Middle frontal gyrus (tissue), 1 donor: Measurements from ENCODE around the gene LRRC4B.
"Not testable (repeated sequence)": the region's sequence is repeated elsewhere in the genome, so short reads cannot be mapped to it uniquely, and the experiment has no call there.

Source experiments
- DNase-seq: peaks from one replicate; pipeline ENCODE4 v3.0.0-alpha.2; 2015; ENCODE audit warnings: low spot score; ENCODE audit errors: extremely low spot score

LRRC4B gene

DNA sequence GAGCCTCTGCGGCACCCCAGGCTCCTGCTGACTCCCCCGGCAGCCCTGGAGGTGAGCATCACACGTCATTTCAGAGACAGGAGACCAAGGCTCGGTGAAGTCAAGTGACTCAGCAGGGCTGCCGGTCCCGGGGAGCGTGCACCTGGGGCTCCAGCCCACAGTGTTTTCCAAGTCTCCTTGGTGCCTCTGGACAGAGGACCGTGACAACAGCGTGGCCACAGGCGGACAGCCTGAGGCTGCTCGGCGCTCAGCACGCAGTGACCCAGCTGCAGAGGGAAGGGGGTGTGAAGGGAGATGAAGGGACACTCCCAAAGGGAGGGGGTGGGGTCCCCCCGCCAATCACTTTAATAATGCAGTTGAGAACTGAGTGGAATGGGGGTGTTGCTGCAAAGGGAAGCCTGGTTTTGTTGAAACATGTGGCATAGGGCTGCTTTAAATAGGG, 37.0 kb downstream of the LRRC4B start:
- DNase-seq: no peak

GRCh38 chr19:50528052-50528451, 40.2 kb downstream of the LRRC4B start:
- not testable (repeated sequence) for DNase-seq

DNA sequence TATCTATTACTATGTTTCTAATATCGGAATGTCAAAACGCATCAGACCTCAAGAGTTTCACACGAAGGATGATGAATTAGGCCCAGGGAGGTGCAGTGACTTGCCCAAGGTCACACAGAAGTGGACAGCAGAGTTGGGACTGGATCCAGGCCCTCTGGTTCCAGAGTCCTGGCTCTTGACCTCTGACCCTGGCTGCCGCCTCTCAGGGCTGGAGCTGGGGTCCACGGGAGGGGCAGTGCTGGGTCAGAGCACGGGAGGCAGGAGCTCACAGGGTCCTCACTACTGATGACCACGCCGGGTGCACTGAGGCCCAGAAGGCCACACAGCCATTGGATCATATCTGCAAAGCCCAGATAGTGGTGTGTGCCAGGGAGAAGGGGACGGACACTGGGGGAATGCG, 45.4 kb downstream of the LRRC4B start:
- DNase-seq: no peak

DNA sequence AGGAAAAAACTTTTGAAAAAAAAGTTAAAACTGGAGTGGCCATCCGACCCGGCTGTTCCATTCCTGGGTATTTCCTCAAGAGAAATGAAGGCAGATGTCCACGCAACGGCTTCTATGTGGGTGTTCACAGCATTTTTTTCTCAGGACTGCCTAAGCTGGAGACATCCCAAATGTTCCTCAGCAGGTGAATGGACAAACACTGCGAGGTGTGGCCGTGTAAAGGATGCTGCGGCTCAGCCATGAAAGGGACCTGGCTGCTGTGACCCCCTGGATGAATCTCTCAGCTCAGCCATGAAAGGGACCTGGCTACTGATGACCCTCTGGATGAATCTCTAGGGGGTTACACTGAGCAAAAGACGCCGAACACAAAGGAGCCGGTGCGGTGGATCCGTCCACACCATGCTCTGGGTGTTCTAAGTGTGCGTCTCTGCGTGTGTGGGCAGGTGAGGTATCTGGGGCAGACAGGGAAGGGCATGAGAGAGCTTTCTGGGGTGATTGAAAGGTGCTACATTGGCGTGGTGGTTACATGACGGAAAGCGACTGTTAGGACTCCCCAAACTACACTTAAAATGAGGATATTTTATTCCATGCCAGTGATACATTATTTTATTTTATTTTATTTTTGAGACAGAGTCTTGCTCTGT, 47.3 kb downstream of the LRRC4B start:
- no peak for DNase-seq

DNA sequence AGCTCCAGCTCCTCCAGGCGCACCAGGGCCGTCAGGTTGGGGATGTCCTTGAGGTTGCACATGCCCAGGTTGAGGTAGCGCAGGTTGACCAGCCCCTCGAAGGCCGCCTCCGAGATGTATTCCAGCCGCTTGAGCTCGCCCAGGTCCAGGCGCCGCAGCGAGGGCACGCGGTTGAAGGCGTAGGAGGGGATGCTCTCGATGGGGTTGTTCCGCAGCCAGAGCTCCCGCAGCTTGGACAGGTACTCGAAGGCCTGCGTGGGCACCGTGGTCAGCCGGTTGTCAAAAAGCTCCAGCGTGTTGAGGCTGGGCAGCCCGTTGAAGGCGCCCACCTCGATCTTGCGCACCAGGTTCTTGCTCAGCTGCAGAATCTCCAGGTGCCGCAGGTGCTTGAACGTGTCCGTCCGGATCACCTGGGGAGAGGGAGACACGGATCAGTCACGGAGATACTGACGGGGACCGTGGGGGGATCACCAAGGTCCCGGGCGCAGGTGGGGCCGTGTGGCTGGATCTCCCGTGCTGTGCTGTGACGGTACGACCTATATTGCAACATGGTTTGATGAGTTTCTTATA, 49.1 kb downstream of the LRRC4B start:
- DNase-seq: no peak

DNA sequence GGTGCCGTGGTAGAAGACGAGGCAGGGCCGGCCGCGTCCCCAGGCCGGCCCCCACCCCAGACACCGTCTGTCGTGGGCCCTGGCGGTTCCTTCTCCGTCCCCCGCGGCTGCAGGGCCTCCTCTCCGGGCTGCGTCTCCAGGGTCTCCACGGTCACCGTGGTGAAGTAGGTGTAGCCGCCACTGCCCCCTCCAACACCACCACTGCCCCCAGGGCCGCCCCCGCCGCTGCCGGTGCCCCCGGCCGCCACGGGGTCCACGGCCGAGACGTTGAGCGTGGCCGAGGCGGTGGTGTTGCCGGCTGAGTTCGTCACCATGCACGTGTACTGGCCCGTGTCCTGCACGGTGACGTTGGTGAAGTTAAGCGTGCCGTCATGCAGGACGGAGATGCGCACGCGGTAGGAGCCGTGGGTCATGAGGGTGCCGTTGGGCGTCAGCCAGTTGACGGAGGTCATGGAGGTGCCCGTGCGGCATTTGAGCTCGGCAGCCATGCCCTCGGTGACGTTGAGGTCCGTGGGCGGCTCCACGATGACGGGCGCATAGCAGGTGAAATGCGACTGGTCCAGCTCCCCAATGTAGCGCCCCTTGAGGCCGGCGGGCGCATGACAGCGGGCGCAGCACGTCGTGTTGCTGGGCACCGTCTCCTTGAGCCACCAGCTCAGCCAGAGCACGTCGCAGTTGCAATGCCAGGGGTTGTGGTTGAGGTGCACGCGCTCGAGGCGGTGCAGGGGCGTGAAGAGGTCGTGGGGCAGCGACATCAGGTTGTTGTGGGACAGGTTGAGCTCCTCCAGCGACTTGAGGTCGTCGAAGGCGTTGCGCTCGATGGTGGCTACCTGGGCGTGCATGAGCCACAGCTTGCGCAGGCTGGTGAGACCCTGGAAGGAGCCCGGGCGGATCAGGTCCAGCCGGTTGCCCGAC, 49.9 kb downstream of the LRRC4B start:
- DNase-seq: no peak

- DNase-seq: no peak
Observed at GRCh38 chr19:50517704-50518075, 50.5 kb downstream of the LRRC4B start.

GRCh38 chr19:50516964-50517703, 51.1 kb downstream of the LRRC4B start:
- no peak for DNase-seq

DNA sequence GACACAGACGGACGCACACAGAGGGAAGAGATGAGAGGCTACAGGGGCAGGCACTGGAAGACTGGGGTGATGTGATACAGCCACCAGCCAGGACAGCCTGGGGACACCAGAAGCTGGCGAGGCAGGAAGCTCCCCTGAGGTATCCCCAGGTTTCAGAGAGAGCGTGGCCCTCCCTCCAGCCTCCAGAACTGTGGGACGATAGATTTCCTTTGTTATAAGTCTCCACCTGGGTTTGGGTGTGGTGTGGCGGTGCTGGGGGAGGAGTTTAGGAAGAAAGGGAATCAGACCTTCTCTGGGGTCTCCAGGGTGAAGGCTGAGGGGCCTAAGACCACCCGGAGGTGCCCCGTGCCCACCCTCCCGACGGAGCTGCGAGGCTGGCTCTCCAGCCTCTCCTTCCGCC, 51.8 kb downstream of the LRRC4B start:
- DNase-seq: no peak

GRCh38 chr19:50515168-50515561, 53.1 kb downstream of the LRRC4B start:
- DNase-seq: no peak

DNA sequence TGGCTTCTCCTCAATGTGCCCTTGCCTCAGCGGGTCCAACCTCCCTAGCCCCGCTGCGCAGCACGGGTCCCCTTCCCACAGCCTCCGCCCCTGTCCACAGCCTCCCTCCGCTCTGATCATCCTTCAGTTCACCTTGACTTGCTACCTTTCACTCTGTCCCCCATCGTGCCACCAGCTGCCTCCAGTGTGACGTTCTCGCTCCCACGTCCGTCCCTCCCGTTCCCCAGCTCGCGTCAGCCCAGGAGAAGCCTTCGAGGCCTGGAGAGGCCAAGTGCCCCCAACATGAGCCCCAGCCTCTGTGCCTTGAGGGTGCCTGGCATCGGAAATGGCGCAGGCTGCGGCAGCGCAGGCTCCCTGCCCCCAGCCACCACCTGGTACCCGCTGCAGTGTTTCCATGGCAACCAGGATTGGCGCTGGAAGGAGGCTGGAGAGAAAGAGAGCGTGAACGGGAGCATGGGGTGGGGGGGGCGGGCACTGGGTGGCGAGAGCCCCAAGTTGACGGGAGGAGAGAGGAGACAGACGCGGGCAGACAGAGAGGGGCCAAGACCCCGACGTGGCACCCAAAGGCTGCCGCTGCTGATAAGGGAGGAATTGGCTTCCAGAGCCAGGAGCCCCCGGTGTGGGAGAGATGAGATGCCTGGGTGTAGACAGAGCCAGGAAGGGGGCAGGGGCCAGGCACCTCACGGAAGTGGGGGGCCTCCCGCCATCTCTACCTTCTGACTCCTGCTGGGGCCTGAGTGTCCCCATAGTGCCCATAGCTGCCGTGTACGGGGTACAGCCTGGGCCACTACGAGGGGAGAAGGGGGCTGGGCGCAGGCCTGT, 53.7 kb downstream of the LRRC4B start:
- DNase-seq: peak; percentile 72

- no peak for DNase-seq
Observed at GRCh38 chr19:50513746-50514345, 54.4 kb downstream of the LRRC4B start, which contains the start of gene ASPDH. ASPDH (minus strand) TSS chr19:50513913; CDS start chr19:50513823, 90 bp downstream.

DNA sequence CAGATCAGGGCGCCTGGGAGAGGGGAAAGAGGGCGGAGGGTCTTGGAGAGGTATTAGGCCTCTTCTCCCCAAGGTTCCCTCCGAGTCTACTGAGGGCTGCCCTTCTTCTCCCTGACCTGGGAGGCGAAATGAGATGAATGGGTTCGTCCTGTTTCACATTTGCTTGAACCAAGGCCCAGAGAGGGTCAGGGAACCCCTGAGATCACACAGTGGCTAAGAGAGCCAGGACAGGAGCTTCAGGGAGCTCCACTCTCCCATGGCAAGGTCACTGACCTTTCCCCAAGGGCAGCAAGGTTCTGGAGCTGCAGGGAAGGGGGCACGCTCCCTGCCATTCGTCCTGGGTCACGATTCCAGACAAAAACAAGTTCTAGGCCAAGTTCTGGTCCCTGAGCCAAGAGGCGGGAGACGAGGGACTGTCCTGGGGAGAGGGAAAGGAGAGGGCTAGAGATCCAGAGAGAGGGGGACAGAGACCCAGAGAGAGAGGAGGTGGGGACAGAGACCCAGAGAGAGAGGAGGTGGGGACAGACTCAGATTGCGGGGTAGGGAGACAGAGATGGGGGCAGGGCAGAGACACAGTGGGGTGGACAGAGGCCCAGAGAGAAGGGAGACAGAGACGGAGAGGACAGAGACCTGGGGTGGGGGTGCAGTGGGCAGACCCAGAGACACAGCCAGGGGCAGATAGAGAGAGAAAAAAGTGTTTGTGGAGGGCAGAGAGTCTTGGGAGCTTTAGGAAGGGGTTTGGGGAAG, 55.1 kb downstream of the LRRC4B start:
- DNase-seq: no peak

DNA sequence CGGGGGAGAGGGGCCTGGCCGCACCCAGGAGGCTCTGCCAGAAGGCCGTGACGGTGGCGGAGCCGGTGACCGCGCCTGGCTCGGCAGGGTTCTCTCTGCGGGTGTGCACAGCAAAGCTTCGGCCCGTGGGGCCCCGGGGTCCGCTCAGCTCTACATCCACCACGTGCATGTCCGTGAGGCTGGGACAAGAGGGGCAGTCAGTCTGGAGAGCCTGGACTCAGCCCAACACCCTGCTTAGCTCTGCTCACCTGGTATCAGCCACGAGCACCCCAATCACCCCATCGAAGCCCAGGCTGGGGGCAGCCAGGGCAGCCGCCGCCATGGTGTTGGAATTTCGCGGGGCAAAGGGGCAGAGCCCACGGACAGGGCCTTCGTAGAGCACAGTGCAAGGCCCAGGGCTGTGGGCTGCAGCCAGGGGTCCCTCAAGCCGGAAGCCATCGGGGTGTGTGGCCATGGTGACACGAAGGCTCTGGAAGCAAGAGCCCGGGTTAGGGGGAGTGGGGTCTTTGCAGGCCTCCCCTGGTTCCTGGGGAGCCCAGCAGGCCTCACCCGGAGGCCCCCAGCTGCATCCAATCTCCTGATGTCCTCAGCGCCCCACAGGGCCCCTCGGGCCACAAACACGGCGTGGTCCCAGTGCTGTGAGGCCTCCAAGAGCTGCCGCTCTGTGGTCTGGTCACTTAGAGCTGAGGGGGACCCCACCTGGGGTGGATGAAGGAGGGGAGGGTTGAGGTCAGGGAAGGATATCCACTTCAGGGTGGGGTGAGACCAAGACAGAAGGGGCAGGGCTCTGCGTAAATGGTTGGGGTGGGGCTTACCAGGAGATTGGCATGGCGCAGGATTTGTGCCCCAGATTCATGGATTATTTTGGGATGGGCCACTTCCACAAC, 55.9 kb downstream of the LRRC4B start:
- DNase-seq: no peak

DNA sequence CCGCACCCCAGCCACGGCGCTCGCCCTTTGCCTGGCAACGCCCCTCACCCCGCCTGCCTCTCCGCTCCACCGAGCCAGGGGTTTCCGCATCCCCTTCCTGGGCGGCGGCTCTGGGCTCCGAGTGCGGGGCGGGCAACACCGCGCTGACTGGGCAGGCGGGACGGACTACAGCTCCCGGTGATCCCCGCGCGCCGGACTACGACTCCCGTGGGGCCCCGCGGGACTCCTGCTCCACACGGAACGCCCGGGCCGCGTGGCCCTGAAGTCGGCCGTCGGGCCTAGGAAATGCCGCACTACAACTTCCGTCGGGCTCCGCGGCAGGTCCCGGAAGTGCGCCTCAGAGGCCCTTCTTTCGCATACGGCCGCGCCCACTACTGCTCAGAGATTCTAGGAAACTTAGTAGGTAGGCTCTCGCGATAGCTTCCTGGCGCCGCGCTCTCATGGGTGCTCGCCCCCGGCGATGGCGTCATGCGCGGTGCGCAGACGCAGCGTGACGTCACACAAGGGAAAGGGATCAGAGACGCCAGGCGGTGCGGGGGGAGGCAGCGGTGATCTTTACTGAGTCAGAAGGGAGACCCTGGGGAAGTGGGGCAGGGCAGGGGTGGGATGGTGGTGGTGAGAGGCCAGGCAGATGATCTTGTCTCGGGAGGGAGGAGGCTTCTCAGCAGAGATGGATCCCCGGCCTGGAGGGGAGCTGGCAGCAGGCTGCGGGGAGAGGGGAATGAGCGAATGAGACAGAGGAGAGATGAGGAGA, 57.0 kb downstream of the LRRC4B start, which contains the start of gene JOSD2:
Gene JOSD2 (minus strand): TSS at position 123 of the 754 bp plus-strand sequence. CDS start 760 bp downstream, outside the sequence.
- DNase-seq: peak; percentile 100

GRCh38 chr19:50510700-50511068, 57.6 kb downstream of the LRRC4B start:
- no peak for DNase-seq

- DNase-seq: no peak
Observed at GRCh38 chr19:50510121-50510670, 58.0 kb downstream of the LRRC4B start.
